ENCODE data around the gene PRICKLE1.
A peak's percentile ranks its signal among the peaks of the same experiment; 100 is the strongest.

DNA sequence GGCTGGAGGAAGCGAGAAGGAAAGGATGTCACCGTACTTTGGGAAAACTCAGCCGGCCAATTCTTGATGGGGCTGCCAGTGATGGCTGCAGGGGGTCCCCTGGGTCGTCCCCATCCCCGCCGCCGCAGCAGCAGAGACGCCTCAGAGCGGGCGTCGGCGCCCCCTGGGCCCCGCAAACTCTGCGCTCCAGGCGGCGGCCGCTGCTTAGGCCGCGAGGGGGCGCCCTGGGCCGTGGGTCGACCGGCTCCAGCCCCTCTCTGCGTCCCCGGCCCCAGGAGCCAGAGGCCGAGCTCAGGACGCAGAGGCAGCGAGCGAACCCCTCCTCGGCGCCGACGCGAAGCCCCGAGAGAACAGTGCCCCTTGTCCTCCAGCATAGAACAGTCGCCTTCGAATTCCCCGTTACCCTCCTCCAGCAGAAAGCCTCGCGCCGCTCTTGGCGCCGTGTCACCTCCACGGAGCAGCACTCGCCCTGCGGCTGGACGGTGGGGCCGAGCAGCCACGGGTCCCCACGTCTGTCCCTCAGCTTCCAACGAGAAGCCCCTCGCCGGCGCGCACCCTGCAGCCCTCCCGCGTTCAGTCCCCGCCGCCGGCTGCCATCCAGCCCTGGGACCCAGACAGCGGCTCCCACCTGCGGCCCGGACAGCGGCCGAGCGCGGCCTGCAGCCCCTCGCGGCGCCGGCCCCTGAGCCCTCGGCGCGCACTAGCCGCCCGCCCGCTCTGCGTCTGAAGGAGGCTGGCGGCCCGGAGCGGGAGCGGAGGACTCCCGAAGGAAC is 106.6 kb downstream of the PRICKLE1 start:
- TF ChIP-seq, protein P1, sequence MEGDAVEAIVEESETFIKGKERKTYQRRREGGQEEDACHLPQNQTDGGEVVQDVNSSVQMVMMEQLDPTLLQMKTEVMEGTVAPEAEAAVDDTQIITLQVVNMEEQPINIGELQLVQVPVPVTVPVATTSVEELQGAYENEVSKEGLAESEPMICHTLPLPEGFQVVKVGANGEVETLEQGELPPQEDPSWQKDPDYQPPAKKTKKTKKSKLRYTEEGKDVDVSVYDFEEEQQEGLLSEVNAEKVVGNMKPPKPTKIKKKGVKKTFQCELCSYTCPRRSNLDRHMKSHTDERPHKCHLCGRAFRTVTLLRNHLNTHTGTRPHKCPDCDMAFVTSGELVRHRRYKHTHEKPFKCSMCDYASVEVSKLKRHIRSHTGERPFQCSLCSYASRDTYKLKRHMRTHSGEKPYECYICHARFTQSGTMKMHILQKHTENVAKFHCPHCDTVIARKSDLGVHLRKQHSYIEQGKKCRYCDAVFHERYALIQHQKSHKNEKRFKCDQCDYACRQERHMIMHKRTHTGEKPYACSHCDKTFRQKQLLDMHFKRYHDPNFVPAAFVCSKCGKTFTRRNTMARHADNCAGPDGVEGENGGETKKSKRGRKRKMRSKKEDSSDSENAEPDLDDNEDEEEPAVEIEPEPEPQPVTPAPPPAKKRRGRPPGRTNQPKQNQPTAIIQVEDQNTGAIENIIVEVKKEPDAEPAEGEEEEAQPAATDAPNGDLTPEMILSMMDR (IDR thresholded peaks at IDR 0.05), result peak; percentile 73 to 96 (median 87)
- TF ChIP-seq POLR2A (IDR thresholded peaks at IDR 0.05), result no peak
